Hematopoietic multipotent progenitor cell (in vitro differentiated cells): ENCODE results near the gene HCN3. TPM values are rescaled to one million over a fixed set of nuclear protein-coding genes. Genes with fewer than 3 reads are reported as not detected.
"Not testable (repeated sequence)": the region's sequence is repeated elsewhere in the genome, so short reads cannot be mapped to it uniquely, and the experiment has no call there.

Experiments used
- DNase-seq, 3 donors: peaks; one replicate each; pipeline ENCODE4 v3.0.0-alpha.2; 2011 to 2015; ENCODE audit warnings: low read depth in 2 of 3, low spot score in 2 of 3
- total RNA-seq: library from RNA; depleted of rRNA; stranded (reverse); fragments of >200 nt; gene quantifications from one replicate; pipeline ENCODE4 v1.2.3, GENCODE V29; 2012

The HCN3 gene
- total RNA-seq, 1 donor, result 4.6 TPM

DNA sequence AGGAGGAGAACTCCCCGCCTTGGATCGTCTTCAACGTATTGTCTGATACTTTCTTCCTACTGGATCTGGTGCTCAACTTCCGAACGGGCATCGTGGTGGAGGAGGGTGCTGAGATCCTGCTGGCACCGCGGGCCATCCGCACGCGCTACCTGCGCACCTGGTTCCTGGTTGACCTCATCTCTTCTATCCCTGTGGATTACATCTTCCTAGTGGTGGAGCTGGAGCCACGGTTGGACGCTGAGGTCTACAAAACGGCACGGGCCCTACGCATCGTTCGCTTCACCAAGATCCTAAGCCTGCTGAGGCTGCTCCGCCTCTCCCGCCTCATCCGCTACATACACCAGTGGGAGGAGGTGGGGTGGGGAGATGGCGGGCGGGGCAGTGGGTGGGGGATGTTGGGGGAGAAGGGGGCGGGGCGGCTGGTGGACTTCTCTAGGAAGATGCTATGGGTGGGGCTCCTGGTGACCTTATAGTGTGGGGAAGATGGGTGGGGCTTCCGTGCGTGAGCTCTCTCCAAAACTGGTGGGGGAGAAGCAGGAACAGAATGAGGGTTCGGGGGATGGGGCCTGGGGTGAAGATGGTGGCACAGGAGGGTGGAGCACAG is 5.3 kb downstream of the HCN3 start:
- DNase-seq, result no peak

GRCh38 chr1:155284476-155284875 is 7.2 kb downstream of the HCN3 start:
- DNase-seq, result no peak

DNA sequence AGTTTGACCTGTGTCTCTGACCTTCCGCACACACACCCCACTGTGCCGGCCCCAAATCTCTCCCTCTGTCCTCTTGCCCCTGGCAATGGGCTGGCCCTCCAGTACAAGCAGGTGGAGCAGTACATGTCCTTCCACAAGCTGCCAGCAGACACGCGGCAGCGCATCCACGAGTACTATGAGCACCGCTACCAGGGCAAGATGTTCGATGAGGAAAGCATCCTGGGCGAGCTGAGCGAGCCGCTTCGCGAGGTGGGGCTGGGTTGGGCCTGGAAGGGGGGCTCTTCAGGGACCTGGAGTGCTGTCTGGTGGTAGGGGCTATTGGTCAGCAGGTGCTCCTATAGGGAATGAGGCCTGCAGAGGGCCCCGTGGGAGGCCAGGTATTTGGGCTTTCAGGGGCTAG is 7.8 kb downstream of the HCN3 start:
- no peak for DNase-seq

DNA sequence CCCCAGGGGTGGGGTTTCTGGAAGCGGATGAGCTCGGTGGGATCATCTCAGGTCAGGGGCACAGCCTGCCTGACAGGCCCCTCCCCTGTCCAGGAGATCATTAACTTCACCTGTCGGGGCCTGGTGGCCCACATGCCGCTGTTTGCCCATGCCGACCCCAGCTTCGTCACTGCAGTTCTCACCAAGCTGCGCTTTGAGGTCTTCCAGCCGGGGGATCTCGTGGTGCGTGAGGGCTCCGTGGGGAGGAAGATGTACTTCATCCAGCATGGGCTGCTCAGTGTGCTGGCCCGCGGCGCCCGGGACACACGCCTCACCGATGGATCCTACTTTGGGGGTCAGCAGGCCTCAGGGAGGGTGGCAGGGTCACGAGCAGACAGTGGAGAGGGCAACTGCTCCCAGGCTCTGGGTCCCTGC is 8.4 kb downstream of the HCN3 start:
- no peak for DNase-seq

GRCh38 chr1:155286544-155286943 is 9.3 kb downstream of the HCN3 start:
- DNase-seq, result no peak

- no peak for DNase-seq
Measured at GRCh38 chr1:155287987-155288543, 10.8 kb downstream of the HCN3 start.

- DNase-seq, result not testable (repeated sequence)
Measured at GRCh38 chr1:155291006-155291405, 13.7 kb downstream of the HCN3 start.

DNA sequence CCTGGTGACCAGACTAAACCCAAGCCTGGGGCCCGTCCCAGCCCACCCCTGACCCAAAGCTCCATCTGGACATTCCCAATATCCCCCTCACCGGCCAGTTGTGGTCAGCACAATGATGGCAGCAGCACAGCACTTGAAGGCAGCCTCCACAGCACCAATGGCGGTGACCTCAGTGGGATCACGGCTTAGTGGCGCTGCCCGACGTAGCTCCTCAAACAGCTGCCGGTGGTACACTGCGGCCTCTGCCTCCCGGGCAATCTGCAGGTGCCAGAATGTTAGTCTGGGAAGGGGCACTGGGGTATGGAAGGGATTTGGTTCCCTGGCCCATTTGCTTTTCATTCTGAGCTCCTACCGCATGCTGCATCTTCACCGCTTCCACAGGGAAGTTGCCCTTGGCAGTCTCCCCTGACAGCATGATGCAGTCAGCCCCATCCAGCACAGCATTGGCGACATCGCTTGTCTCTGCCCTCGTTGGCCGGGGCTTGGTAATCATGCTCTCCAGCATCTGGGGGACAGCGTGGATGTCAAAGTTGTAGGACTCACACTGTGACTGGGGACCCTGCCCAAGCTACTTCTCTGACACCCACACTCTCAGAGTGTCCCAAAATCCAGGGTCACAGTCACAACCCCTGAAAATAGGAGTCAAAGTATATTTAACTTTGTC is 16.0 kb downstream of the HCN3 start:
- no peak for DNase-seq

GRCh38 chr1:155294520-155295182 is 17.4 kb downstream of the HCN3 start:
- no peak for DNase-seq

GRCh38 chr1:155295183-155295941 is 18.1 kb downstream of the HCN3 start:
- DNase-seq, result peak in 1 of 3 donors; percentile 1

GRCh38 chr1:155295942-155296267 is 18.6 kb downstream of the HCN3 start:
- no peak for DNase-seq

DNA sequence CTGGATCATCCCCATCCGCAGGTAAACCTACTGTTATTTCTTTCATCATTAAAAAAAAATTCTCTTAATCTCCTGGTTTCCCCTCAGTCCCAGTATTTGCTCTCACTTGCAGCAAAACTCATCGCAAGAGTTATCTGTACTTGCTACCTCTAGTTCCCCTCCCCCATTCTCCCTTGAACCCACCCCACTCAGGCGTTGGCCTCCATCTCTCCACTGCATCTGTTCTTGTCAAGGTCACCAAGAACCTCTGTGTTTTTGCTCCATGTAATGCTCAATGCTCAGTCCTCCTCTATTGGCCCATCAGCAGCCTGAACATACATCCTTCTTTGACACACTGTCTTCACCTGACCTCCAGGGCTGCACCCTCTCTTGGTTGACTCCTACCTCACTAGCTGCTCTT is 19.4 kb downstream of the HCN3 start:
- DNase-seq, result no peak

- no peak for DNase-seq
Measured at GRCh38 chr1:155297384-155297783, 20.1 kb downstream of the HCN3 start.

DNA sequence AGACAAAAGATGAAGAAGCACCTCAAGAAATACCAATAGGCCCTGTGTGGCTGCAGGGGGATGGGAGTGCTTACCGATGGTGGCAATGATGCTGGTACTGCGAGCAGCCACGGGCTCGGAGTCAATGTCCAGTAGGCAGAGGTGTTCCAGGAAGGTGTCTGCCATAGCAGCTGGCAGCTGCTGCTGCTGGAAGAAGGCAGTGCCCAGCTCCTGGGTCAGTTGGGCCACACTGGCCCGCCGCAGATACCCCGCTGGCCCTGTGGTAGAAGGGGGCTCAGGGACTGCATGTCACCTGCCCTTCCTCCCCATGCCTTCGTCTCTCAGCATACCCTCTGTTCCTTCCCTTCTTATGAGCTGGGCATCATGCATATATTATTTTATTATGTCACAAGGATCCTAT is 22.8 kb downstream of the HCN3 start:
- DNase-seq, result no peak

GRCh38 chr1:155300553-155301329 is 23.5 kb downstream of the HCN3 start:
- DNase-seq, result no peak

DNA sequence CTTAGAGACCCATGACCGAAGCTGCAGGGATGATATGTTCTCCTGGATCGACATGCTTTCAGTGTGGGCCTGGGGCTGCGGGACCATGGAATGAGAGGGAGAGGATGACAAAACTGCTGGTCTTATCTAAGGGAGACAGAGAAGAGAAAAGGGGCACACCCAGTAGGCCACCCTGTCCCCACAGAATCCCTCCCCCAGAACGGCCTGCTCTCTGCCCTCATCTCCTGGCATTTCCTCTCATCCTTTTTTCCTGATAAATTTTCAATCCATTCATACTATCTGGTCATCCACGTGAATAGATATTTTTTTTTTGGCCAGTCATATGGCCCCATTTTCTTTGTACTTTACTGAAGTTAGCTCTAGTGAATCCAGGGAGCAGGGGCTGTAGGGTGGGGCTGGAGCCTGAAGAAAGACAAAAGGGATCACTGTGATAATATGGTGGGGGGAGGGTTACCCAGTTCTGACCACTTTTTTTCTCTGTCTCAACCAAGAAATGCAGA is 24.1 kb downstream of the HCN3 start, which contains the start of gene PKLR:
TSS of gene PKLR (minus strand) at position 97 of the 500 bp plus-strand sequence. CDS start at position 54, 43 bp downstream.
- no peak for DNase-seq

DNA sequence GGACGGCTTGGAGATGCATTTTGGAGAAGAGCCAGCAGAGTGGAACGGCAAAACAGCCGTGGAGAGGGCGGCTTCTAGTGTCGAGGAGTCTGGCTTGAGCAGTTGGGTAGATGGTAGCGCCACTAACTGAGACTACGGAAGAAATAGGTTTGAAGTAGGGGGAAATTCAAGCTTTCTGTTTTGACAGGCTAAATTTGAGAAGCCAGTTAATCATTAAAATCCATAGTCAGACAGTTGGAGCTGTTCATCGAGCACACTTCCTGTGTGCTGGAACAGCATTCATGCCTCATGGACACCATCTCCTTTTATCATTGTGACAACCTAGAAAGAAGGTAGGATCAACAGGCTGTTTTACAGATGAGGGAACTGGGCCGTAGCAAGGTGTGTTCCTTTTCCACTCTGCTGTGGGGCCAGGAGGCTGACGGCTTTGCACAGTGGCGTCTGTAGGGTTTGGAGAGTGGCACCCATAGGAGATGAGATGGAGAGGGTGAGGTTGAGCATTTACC is 27.3 kb downstream of the HCN3 start:
- no peak for DNase-seq

DNA sequence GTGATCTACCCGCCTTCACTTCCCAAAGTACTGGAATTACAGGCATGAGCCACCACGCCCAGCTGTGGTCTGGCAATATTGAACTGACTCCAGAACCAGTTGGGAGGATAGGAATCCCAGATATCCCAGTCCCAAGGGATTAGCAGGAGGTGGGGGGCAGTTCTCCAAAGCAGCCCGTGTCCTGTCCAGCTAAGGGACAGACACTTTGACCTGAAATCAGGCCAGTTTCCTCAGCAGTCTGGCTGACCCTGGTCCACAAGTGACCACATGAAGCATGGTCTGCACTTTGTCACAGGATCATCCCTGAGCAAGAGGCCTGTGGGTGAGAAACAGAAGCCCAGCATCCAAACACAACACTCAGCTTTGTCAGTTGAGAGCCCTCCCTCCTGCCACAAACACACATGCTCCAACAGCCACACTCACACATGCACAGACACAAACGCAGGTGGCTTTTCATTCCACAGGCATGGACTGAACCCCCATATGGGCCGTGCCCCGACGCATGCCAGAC is 28.7 kb downstream of the HCN3 start:
- DNase-seq, result no peak

- peak in 2 of 3 donors; percentile 55 to 78 for DNase-seq
Measured at GRCh38 chr1:155307247-155307740, 30.0 kb downstream of the HCN3 start.
